WTC11 (cell line): ENCODE measurements around the gene RPL10. TPM values are rescaled to one million over a fixed set of nuclear protein-coding genes. Genes with fewer than 3 reads are reported as not detected.

ENCODE experiments used
- ATAC-seq: fragments of 200-7000 bp; cut with Tn5 transposase; 2 replicates; pipeline ENCODE4 v1.10.0; 2021; ENCODE audit warnings: mild to moderate bottlenecking, moderate library complexity
- CTCF ChIA-PET: fragments of 300-600 bp; sonication (Branson Sonifier 250); formaldehyde crosslinking; loops from one replicate; lab custom pipeline; 2021; ENCODE audit warnings: antibody characterized with exemption; lab: Charles Lee
- POLR2A ChIA-PET: fragments of 350-600 bp; sonication (Branson Sonifier 250); formaldehyde crosslinking; loops from one replicate; lab custom pipeline; 2021; ENCODE audit warnings: antibody characterized with exemption; lab: Charles Lee
- DNase-seq: peaks from one replicate; pipeline ENCODE4 v3.0.0; 2021; ENCODE audit warnings: low spot score
- H3K27ac Mint-ChIP-seq: 2 replicates; pipeline ENCODE4 v1.8.0; 2021; ENCODE audit warnings: mixed read lengths
- H3K27me3 Mint-ChIP-seq: 2 replicates; pipeline ENCODE4 v1.8.0; 2021; ENCODE audit warnings: low read depth, mild to moderate bottlenecking, moderate library complexity, mixed read lengths
- H3K36me3 Mint-ChIP-seq: 2 replicates; pipeline ENCODE4 v1.8.0; 2021; ENCODE audit warnings: mixed read lengths
- H3K4me1 Mint-ChIP-seq: 2 replicates; pipeline ENCODE4 v1.8.0; 2022; ENCODE audit warnings: mixed read lengths
- H3K4me3 Mint-ChIP-seq: 2 replicates; pipeline ENCODE4 v1.8.0; 2021; ENCODE audit warnings: mild to moderate bottlenecking, moderate library complexity, mixed read lengths
- H3K9me3 Mint-ChIP-seq: 2 replicates; pipeline ENCODE4 v1.8.0; 2021; ENCODE audit warnings: mixed read lengths
- ATF6 ChIP-seq: sonication (generic); formaldehyde crosslinking; IDR thresholded peaks from 2 replicates; pipeline ENCODE4 v1.8.1; 2023; ENCODE audit warnings: mild to moderate bottlenecking, missing genetic modification reagents
- CBFB ChIP-seq: sonication (generic); formaldehyde crosslinking; IDR thresholded peaks from 2 replicates; pipeline ENCODE4 v1.8.1; 2022; ENCODE audit warnings: mild to moderate bottlenecking, low read depth, missing genetic modification reagents
- FOXJ3 ChIP-seq: sonication (generic); formaldehyde crosslinking; IDR thresholded peaks from 2 replicates; pipeline ENCODE4 v1.9.0; 2021; ENCODE audit warnings: missing genetic modification reagents, mild to moderate bottlenecking, borderline replicate concordance
- GRHL2 ChIP-seq: fragments of 250-450 bp; sonication (Bioruptor Pico); IDR thresholded peaks from 2 replicates; pipeline ENCODE4 v1.8.0; 2022; ENCODE audit warnings: mild to moderate bottlenecking, moderate library complexity; ENCODE audit not compliant: insufficient replicate concordance, severe bottlenecking
- GTF2I ChIP-seq: fragments of 250-450 bp; sonication (Bioruptor Pico); conservative IDR thresholded peaks from 2 replicates; pipeline ENCODE4 v1.4.0; 2021; ENCODE audit warnings: mild to moderate bottlenecking
- IRF1 ChIP-seq: sonication (generic); formaldehyde crosslinking; IDR thresholded peaks from 2 replicates; pipeline ENCODE4 v1.8.0; 2023; ENCODE audit warnings: missing genetic modification reagents
- IRF2 ChIP-seq: sonication (generic); formaldehyde crosslinking; IDR thresholded peaks from 2 replicates; pipeline ENCODE4 v1.8.0; 2022; ENCODE audit warnings: low read depth, missing genetic modification reagents, borderline replicate concordance
- NFE2L1 ChIP-seq: sonication (generic); formaldehyde crosslinking; IDR thresholded peaks from 2 replicates; pipeline ENCODE4 v1.8.1; 2023; ENCODE audit warnings: missing genetic modification reagents
- NFYB ChIP-seq: sonication (generic); formaldehyde crosslinking; conservative IDR thresholded peaks from 2 replicates; pipeline ENCODE4 v1.8.0; 2022; ENCODE audit warnings: low read depth, missing genetic modification reagents
- NR2C2 ChIP-seq: sonication (generic); formaldehyde crosslinking; IDR thresholded peaks from 2 replicates; pipeline ENCODE4 v1.8.0; 2022; ENCODE audit warnings: mild to moderate bottlenecking, missing genetic modification reagents
- OVOL2 ChIP-seq: fragments of 250-450 bp; sonication (Bioruptor Pico); IDR thresholded peaks from 2 replicates; pipeline ENCODE4 v1.9.0; 2021; ENCODE audit warnings: mild to moderate bottlenecking, borderline replicate concordance
- PRRX2 ChIP-seq: fragments of 250-450 bp; sonication (Bioruptor Pico); IDR thresholded peaks from 2 replicates; pipeline ENCODE4 v1.8.0; 2021; ENCODE audit warnings: mild to moderate bottlenecking
- SMAD4 ChIP-seq: sonication (generic); formaldehyde crosslinking; IDR thresholded peaks from 2 replicates; pipeline ENCODE4 v1.8.0; 2022; ENCODE audit warnings: mild to moderate bottlenecking, missing genetic modification reagents
- SOX15 ChIP-seq: fragments of 250-450 bp; sonication (Bioruptor Pico); IDR thresholded peaks from 2 replicates; pipeline ENCODE4 v1.9.0; 2021; ENCODE audit warnings: mild to moderate bottlenecking
- TP53 ChIP-seq: sonication (generic); formaldehyde crosslinking; IDR thresholded peaks from 2 replicates; pipeline ENCODE4 v1.8.1; 2023; ENCODE audit warnings: mild to moderate bottlenecking, missing genetic modification reagents
- ZBTB43 ChIP-seq: sonication (generic); formaldehyde crosslinking; IDR thresholded peaks from 2 replicates; pipeline ENCODE4 v1.8.1; 2023; ENCODE audit warnings: mild to moderate bottlenecking, missing genetic modification reagents
- ZNF121 ChIP-seq: sonication (generic); formaldehyde crosslinking; IDR thresholded peaks from 2 replicates; pipeline ENCODE4 v1.8.0; 2023; ENCODE audit warnings: missing genetic modification reagents
- ZNF281 ChIP-seq: sonication (generic); formaldehyde crosslinking; IDR thresholded peaks from 2 replicates; pipeline ENCODE4 v1.8.0; 2023; ENCODE audit warnings: mild to moderate bottlenecking, missing genetic modification reagents
- ZNF423 ChIP-seq: fragments of 250-450 bp; sonication (Bioruptor Pico); IDR thresholded peaks from 2 replicates; pipeline ENCODE4 v2.1.2; 2022; ENCODE audit warnings: mild to moderate bottlenecking, moderate library complexity
- ZNF532 ChIP-seq: fragments of 250-450 bp; sonication (Bioruptor Pico); IDR thresholded peaks from 2 replicates; pipeline ENCODE4 v1.9.0; 2021; ENCODE audit warnings: mild to moderate bottlenecking, borderline replicate concordance
- total RNA-seq: library from RNA; stranded (reverse); gene quantifications from 3 replicates; pipeline ENCODE4 v1.2.3, GENCODE V29; 2021

Gene RPL10
- total RNA-seq, 1 experiment from 2014 or later, result 2,241 TPM

- no peaks in the 10 kb centered on the region for H3K9me3 Mint-ChIP-seq
- no peak for ATAC-seq
Observed at GRCh38 chrX:154349979-154350378, 48.2 kb upstream of the RPL10 start.

GRCh38 chrX:154350429-154351182 is 47.6 kb upstream of the RPL10 start:
- H3K4me3 Mint-ChIP-seq, result no peak overlapping the region

More at GRCh38 chrX:154349979-154350378, 48.2 kb upstream of the RPL10 start:
- peaks cover 5% of the 10 kb centered on the region; the same call in 1 of the 2 replicates for H3K4me1 Mint-ChIP-seq
- CTCF ChIA-PET, result no interaction called here
- peaks cover 18% of the 10 kb centered on the region for H3K36me3 Mint-ChIP-seq
- H3K27ac Mint-ChIP-seq, result no peak overlapping the region
- POLR2A ChIA-PET, result interaction anchor here (1.0 to 1.4 kb wide), 2 partner anchors 9 to 19 kb away, joined by 3 to 5 read pairs; no protein-coding TSS in a partner anchor
- no peak overlapping the region for H3K4me3 Mint-ChIP-seq
- no peak for DNase-seq
- no peaks in the 10 kb centered on the region for H3K27me3 Mint-ChIP-seq
- TF ChIP-seq ZNF281 (CRISPR knock-in tag) (no peak), OVOL2 (CRISPR knock-in tag) (no peak)
- TF ChIP-seq, all 79 proteins: peak for 0

More at GRCh38 chrX:154350429-154351182, 47.6 kb upstream of the RPL10 start:
- Mint-ChIP-seq H3K27ac (no peak overlapping the region), H3K9me3 (no peaks in the 10 kb centered on the region), H3K36me3 (peaks cover 18% of the 10 kb centered on the region), H3K27me3 (no peaks in the 10 kb centered on the region), H3K4me1 (peaks cover 5% of the 10 kb centered on the region; the same call in 1 of the 2 replicates)
- ChIA-PET POLR2A (interaction anchor here (1.0 to 1.4 kb wide), 2 partner anchors 8 to 19 kb away, joined by 3 to 5 read pairs; no protein-coding TSS in a partner anchor), CTCF (no interaction called here)
- TF ChIP-seq TP53 (CRISPR knock-in tag), result no peak
- TF ChIP-seq ZNF532 (CRISPR knock-in tag), result no peak
- no peak for TF ChIP-seq IRF2 (CRISPR knock-in tag)
- TF ChIP-seq ZBTB43 (CRISPR knock-in tag), result no peak
- TF ChIP-seq PRRX2 (CRISPR knock-in tag), result no peak
- no peak for TF ChIP-seq GTF2I (CRISPR knock-in tag)
- no peak for TF ChIP-seq ZNF423 (CRISPR knock-in tag)
- no peak for TF ChIP-seq SOX15 (CRISPR knock-in tag)
- no peak for TF ChIP-seq FOXJ3 (CRISPR knock-in tag)
- TF ChIP-seq SMAD4 (CRISPR knock-in tag), result no peak
- no peak for TF ChIP-seq GRHL2 (CRISPR knock-in tag)
- TF ChIP-seq NFE2L1 (CRISPR knock-in tag), result no peak
- TF ChIP-seq NFYB (CRISPR knock-in tag), result no peak
- no peak for TF ChIP-seq ATF6 (CRISPR knock-in tag)
- TF ChIP-seq IRF1, result no peak
- TF ChIP-seq NR2C2 (CRISPR knock-in tag), result no peak
- no peak for TF ChIP-seq ZNF121 (CRISPR knock-in tag)
- no peak for TF ChIP-seq CBFB
- ATAC-seq (no peak), DNase-seq (no peak)
